Body of pancreas (tissue), 4 donors: ENCODE data around the gene SLC23A2. TPM values are rescaled to one million over a fixed set of nuclear protein-coding genes. Genes with fewer than 3 reads are reported as not detected.

Experiments used
- ATAC-seq: fragments of 150-250 bp; one replicate; pipeline ENCODE4 v1.9.1; 2016
- DNase-seq, 4 donors: peaks; one replicate each; pipeline ENCODE4 v3.0.0-alpha.2; 2019
- H3K27ac ChIP-seq, 4 donors: fragments of 200-600 bp; sonication (generic); 1 replicate in 3 of 4; 2 replicates in 1 of 4; pipeline versions ENCODE4 v1.5.1 to v1.6.1; 2016 to 2019; ENCODE audit warnings: mild to moderate bottlenecking in 1 of 4, mixed read lengths in 1 of 4, moderate library complexity in 1 of 4
- H3K27me3 ChIP-seq, 2 donors: fragments of 200-600 bp; sonication (generic); one replicate each; pipeline ENCODE4 v1.6.0; 2016; ENCODE audit warnings: mild to moderate bottlenecking in 1 of 2
- H3K36me3 ChIP-seq, 2 donors: fragments of 200-600 bp; sonication (generic); replicated peaks in 1 of 2; 2 replicates each; pipeline ENCODE4 v1.5.1; 2016; ENCODE audit warnings: low read depth in 2 of 2; ENCODE audit not compliant: insufficient read depth in 1 of 2
- H3K4me1 ChIP-seq: fragments of 200-600 bp; sonication (generic); one replicate; pipeline ENCODE4 v1.6.0; 2016
- H3K4me3 ChIP-seq, 2 donors: fragments of 200-600 bp; sonication (generic); 1 replicate in 1 of 2; 2 replicates in 1 of 2; pipeline ENCODE4 v1.5.1; 2016 to 2019
- H3K9me3 ChIP-seq, 3 donors: fragments of 200-600 bp; sonication (generic); 1 replicate in 2 of 3; 2 replicates in 1 of 3; pipeline ENCODE4 v1.5.1; 2016
- POLR2A ChIP-seq, 3 donors: fragments of 450-650 bp; IDR thresholded peaks; one replicate each; pipeline ENCODE4 v1.6.1; 2016; ENCODE audit warnings: antibody characterized with exemption in 3 of 3, mild to moderate bottlenecking in 2 of 3
- WGBS, 2 donors: methylation state at CpG; one replicate each; pipeline ENCODE4 v1.1.5; 2017; 5-methylcytosine and 5-hydroxymethylcytosine counted together
- intact Hi-C: fragments of 100-400 bp; cut with DNase I; formaldehyde crosslinking; loops from one replicate; pipeline ENCODE4 v1.15.1; 2023
- total RNA-seq, 2 donors: library from RNA; depleted of rRNA; stranded (reverse); fragments of >200 nt; gene quantifications; one replicate each; pipeline ENCODE4 v1.1.0, GENCODE V29; 2016
- TF ChIP-seq, protein P1 (sequence below), 7 experiments: fragments of 450-650 bp in 4 of 7; fragments of 200-600 bp in 3 of 7; sonication (generic) in 3 of 7; IDR thresholded peaks; one replicate each; pipeline ENCODE4 v1.5.1; 2016 to 2019; ENCODE audit warnings: antibody characterized with exemption in 7 of 7

Gene SLC23A2
- total RNA-seq, 2 donors from 2014 or later: 12.2 TPM

DNA sequence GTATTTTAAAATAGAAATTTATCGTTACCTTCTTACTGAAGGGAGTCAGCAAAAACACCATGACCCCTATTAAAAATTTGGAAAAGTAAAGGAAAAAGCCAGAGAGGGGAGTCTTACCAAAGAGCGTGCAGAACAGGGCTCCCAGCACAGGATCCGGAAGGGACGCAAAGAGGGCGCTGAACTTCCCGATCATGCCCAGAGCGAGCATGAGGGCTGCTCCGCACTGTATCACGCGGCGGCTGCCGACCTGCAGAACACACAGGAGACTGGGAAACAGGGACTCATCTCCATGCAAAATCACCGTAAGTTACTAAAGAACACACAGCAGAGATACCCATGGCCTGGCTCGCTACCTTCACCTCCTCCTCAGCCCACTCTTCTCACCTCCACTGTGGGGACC lies 138.6 kb downstream of the SLC23A2 start:
- DNase-seq: no peak
- intact Hi-C loops: no loop called here
- 95 to 97% methylated on average over 14 of the region's 14 CpGs for WGBS, 2 donors

GRCh38 chr20:4861961-4862360 lies 139.3 kb downstream of the SLC23A2 start:
- intact Hi-C loops: no loop called here
- no peaks in the 10 kb centered on the region for H3K4me1 ChIP-seq
- no peak for DNase-seq
- peaks cover 0 to 10% of the 10 kb centered on the region in 2 donors for H3K36me3 ChIP-seq
- H3K27ac ChIP-seq: no peak overlapping the region
- TF ChIP-seq, protein P1, sequence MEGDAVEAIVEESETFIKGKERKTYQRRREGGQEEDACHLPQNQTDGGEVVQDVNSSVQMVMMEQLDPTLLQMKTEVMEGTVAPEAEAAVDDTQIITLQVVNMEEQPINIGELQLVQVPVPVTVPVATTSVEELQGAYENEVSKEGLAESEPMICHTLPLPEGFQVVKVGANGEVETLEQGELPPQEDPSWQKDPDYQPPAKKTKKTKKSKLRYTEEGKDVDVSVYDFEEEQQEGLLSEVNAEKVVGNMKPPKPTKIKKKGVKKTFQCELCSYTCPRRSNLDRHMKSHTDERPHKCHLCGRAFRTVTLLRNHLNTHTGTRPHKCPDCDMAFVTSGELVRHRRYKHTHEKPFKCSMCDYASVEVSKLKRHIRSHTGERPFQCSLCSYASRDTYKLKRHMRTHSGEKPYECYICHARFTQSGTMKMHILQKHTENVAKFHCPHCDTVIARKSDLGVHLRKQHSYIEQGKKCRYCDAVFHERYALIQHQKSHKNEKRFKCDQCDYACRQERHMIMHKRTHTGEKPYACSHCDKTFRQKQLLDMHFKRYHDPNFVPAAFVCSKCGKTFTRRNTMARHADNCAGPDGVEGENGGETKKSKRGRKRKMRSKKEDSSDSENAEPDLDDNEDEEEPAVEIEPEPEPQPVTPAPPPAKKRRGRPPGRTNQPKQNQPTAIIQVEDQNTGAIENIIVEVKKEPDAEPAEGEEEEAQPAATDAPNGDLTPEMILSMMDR (IDR thresholded peaks at IDR 0.05): no peak
- TF ChIP-seq POLR2A (IDR thresholded peaks at IDR 0.05): no peak
- WGBS, 2 donors: 86 to 92% methylated on average over 11 of the region's 11 CpGs
- ATAC-seq: no peak
- H3K27me3 ChIP-seq: no peaks in the 10 kb centered on the region
- H3K4me3 ChIP-seq: no peak overlapping the region
- no peaks in the 10 kb centered on the region for H3K9me3 ChIP-seq

More for the DNA sequence above, 138.6 kb downstream of the SLC23A2 start:
- Histone ChIP-seq H3K27me3 (no peaks in the 10 kb centered on the region), H3K36me3 (peaks cover 0 to 10% of the 10 kb centered on the region in 2 donors), H3K4me1 (no peaks in the 10 kb centered on the region), H3K4me3 (no peak overlapping the region), H3K27ac (no peak overlapping the region), H3K9me3 (no peaks in the 10 kb centered on the region)
- no peak for ATAC-seq
- TF ChIP-seq POLR2A (IDR thresholded peaks at IDR 0.05): no peak
- TF ChIP-seq, protein P1 (IDR thresholded peaks at IDR 0.05): no peak

- intact Hi-C loops: no loop called here
These were observed 143.3 kb downstream of the SLC23A2 start for GRCh38 chr20:4858000-4858399.

DNA sequence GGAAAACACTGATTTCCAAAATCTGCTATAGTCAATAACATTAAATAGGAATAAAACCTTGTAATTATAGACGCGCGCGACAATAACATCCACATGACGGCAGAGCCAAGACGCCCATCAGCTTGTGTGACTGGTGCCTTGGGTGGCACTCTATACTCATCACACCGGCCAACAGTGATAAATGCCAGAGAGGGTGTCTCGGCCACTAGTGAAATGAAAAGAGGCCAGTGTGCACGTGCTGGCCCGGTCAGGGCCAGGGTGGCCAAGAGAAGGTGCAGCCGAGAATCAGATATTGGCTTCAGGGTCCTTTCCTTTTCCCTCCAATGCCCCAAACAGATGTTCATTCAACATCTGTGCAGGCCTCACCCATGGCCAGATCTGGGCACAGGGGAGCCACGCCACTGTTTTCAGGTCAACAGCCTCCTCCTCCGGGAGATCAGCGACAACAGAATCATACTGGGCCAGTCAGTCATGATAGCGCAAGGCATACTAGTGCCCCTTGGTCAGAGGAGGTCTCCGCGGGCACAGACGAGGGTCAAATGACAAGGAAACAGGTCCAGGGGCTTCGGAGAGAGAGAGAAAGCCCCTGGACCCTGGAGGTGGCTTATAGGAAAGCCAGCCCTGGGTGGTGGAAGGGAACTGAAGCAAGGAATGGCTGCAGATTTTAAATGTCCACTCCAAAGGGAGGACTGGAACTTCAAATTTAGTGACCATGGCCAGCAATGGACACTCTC lies 145.1 kb downstream of the SLC23A2 start:
- TF ChIP-seq, protein P1 (IDR thresholded peaks at IDR 0.05): no peak
- TF ChIP-seq POLR2A (IDR thresholded peaks at IDR 0.05): no peak
- intact Hi-C loops: no loop called here
- DNase-seq: no peak
- Histone ChIP-seq H3K27me3 (no peaks in the 10 kb centered on the region), H3K27ac (no peak overlapping the region), H3K4me1 (no peaks in the 10 kb centered on the region), H3K9me3 (no peaks in the 10 kb centered on the region), H3K36me3 (peaks cover 0 to 7% of the 10 kb centered on the region in 2 donors), H3K4me3 (no peak overlapping the region)
- ATAC-seq: no peak
- WGBS, 2 donors: 96 to 98% methylated on average over 19 of the region's 19 CpGs

More at GRCh38 chr20:4858000-4858399, 143.3 kb downstream of the SLC23A2 start:
- no peak for ATAC-seq
- Histone ChIP-seq H3K4me1 (no peaks in the 10 kb centered on the region), H3K27ac (no peak overlapping the region), H3K36me3 (peaks cover 0 to 10% of the 10 kb centered on the region in 2 donors), H3K9me3 (no peaks in the 10 kb centered on the region), H3K27me3 (no peaks in the 10 kb centered on the region), H3K4me3 (no peak overlapping the region)
- TF ChIP-seq POLR2A (IDR thresholded peaks at IDR 0.05): no peak
- TF ChIP-seq, protein P1 (IDR thresholded peaks at IDR 0.05): no peak
- 92 to 98% methylated on average over 3 of the region's 3 CpGs for WGBS, 2 donors
- no peak for DNase-seq

GRCh38 chr20:4855555-4855954 lies 145.8 kb downstream of the SLC23A2 start:
- TF ChIP-seq POLR2A (IDR thresholded peaks at IDR 0.05): no peak
- TF ChIP-seq, protein P1 (IDR thresholded peaks at IDR 0.05): no peak
- ATAC-seq (no peak), DNase-seq (peak in 2 of 4 donors; percentile 19 to 36)
- H3K27ac ChIP-seq: no peak overlapping the region
- peaks cover 0 to 7% of the 10 kb centered on the region in 2 donors for H3K36me3 ChIP-seq
- intact Hi-C loops: no loop called here
- H3K9me3 ChIP-seq: no peaks in the 10 kb centered on the region
- H3K4me1 ChIP-seq: no peaks in the 10 kb centered on the region
- no peak overlapping the region for H3K4me3 ChIP-seq
- WGBS, 2 donors: 59 to 64% methylated on average over 13 to 14 of the region's 14 CpGs
- H3K27me3 ChIP-seq: no peaks in the 10 kb centered on the region
